ENCODE measurements around the gene UBALD1. TPM values are rescaled to one million over a fixed set of nuclear protein-coding genes. Genes with fewer than 3 reads are reported as not detected.

UBALD1 gene
- polyA plus RNA-seq, 3 donors = 2.2 to 19.2 (median 2.8) TPM

DNA sequence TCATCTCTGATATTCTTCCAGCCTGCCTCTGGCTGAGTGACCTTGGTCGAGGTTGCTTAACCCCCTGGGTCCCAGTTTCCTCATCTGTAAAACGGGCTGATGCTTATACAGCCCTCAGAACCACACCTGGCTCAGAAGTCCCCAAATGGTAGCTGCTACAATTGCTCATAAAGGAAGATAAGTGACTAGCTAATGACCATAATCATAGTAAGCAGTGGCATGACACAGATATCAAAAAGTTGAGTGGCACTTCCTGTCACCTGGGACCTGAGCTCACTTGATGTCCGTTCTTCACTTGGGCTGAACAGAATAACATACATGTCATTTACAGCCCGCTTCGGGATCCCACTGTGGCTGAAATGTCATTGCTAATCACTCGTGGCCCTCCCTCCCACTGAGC, 11.7 kb upstream of the UBALD1 start:
- TF ChIP-seq, protein P1, sequence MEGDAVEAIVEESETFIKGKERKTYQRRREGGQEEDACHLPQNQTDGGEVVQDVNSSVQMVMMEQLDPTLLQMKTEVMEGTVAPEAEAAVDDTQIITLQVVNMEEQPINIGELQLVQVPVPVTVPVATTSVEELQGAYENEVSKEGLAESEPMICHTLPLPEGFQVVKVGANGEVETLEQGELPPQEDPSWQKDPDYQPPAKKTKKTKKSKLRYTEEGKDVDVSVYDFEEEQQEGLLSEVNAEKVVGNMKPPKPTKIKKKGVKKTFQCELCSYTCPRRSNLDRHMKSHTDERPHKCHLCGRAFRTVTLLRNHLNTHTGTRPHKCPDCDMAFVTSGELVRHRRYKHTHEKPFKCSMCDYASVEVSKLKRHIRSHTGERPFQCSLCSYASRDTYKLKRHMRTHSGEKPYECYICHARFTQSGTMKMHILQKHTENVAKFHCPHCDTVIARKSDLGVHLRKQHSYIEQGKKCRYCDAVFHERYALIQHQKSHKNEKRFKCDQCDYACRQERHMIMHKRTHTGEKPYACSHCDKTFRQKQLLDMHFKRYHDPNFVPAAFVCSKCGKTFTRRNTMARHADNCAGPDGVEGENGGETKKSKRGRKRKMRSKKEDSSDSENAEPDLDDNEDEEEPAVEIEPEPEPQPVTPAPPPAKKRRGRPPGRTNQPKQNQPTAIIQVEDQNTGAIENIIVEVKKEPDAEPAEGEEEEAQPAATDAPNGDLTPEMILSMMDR (IDR thresholded peaks at IDR 0.05) = no peak
- Mint-ChIP-seq H3K36me3 (peaks cover 4 to 16% of the 10 kb centered on the region in 2 donors), H3K4me1 (peaks cover 58% of the 10 kb centered on the region), H3K27me3 (ENCODE audit: low read depth in 3 of 3) (no peaks in the 10 kb centered on the region), H3K27ac (peak overlapping the region; percentile 62 to 100 (median 100)), H3K9me3 (peaks cover 0 to 2% (median 0%) of the 10 kb centered on the region in 7 donors), H3K4me3 (peak overlapping the region; percentile 100)
- Histone ChIP-seq H3K36me3 (replicated peaks in 1 of 2; ENCODE audit: control insufficient read depth in 1 of 2, insufficient read depth in 2 of 2, low read length in 2 of 2) (peaks cover 0 to 8% of the 10 kb centered on the region in 2 donors), H4K20me1 (ENCODE audit: insufficient read depth, low read length) (peaks cover 55% of the 10 kb centered on the region), H3K79me2 (ENCODE audit: insufficient read depth, low read length) (peaks cover 68% of the 10 kb centered on the region), H3K4me1 (ENCODE audit: control insufficient read depth in 1 of 2, insufficient read depth in 2 of 2, low read length in 2 of 2) (peaks cover 42 to 58% of the 10 kb centered on the region in 2 donors), H3K4me2 (replicated peaks; ENCODE audit: extremely low read depth, low read length, poor library complexity, severe bottlenecking) (peak overlapping the region; percentile 85), H3K27ac (ENCODE audit: low read depth in 1 of 2, low read length in 2 of 2) (peak overlapping the region; percentile 94 to 98), H3K9me3 (replicated peaks in 1 of 2; ENCODE audit: control insufficient read depth in 1 of 2, insufficient read depth in 1 of 2, low read length in 2 of 2) (no peaks in the 10 kb centered on the region), H3K9ac (ENCODE audit: insufficient read depth, low read length, poor library complexity, severe bottlenecking) (peak overlapping the region; percentile 100), H2AFZ (ENCODE audit: insufficient read depth, low read depth, low read length, poor library complexity, severe bottlenecking) (no peak overlapping the region), H3K4me3 (replicated peaks in 1 of 3; ENCODE audit: low read depth in 2 of 3, low read length in 3 of 3) (peak overlapping the region in 1 of 3 experiments; percentile 96), H3K27me3 (ENCODE audit: control insufficient read depth in 2 of 2, insufficient read depth in 2 of 2, low read length in 2 of 2) (no peaks in the 10 kb centered on the region)
- no peak for DNase-seq
- 63% methylated on average over 4 of the region's 6 CpGs for WGBS (ENCODE audit: insufficient coverage)
- intact Hi-C loops (cut with micrococcal nuclease) = loop anchor here (5.0 to 10.0 kb wide), 3 partner anchors 36 to 152 kb away; partner anchors contain the start of genes HMOX2 (in 1 of the 2), NMRAL1 (in 1 of the 2) and NUDT16L1 (in 1 of the 2)

- H3K9me3 ChIP-seq (replicated peaks in 1 of 2; ENCODE audit: control insufficient read depth in 1 of 2, insufficient read depth in 1 of 2, low read length in 2 of 2) = no peaks in the 10 kb centered on the region
- peaks cover 38 to 51% of the 10 kb centered on the region in 2 donors for H3K4me1 ChIP-seq (ENCODE audit: control insufficient read depth in 1 of 2, insufficient read depth in 2 of 2, low read length in 2 of 2)
- Mint-ChIP-seq H3K9me3 (no peaks in the 10 kb centered on the region), H3K27ac (peak overlapping the region; percentile 99 to 100 (median 100)), H3K4me3 (peak overlapping the region; percentile 100), H3K36me3 (peaks cover 4 to 16% of the 10 kb centered on the region in 2 donors), H3K4me1 (peaks cover 51% of the 10 kb centered on the region), H3K27me3 (ENCODE audit: low read depth in 3 of 3) (no peaks in the 10 kb centered on the region)
- H3K9ac ChIP-seq (ENCODE audit: insufficient read depth, low read length, poor library complexity, severe bottlenecking) = peak overlapping the region; percentile 100
- H3K4me2 ChIP-seq (replicated peaks; ENCODE audit: extremely low read depth, low read length, poor library complexity, severe bottlenecking) = peak overlapping the region; percentile 85
- 2% methylated on average over 7 of the region's 11 CpGs for WGBS (ENCODE audit: insufficient coverage)
- peak overlapping the region; percentile 94 to 98 for H3K27ac ChIP-seq (ENCODE audit: low read depth in 1 of 2, low read length in 2 of 2)
- H3K27me3 ChIP-seq (ENCODE audit: control insufficient read depth in 2 of 2, insufficient read depth in 2 of 2, low read length in 2 of 2) = no peaks in the 10 kb centered on the region
- intact Hi-C loops (cut with micrococcal nuclease) = loop anchor here (5.0 to 10.0 kb wide), 3 partner anchors 37 to 151 kb away; partner anchors contain the start of genes HMOX2 (in 1 of the 2), NMRAL1 (in 1 of the 2) and NUDT16L1 (in 1 of the 2)
- TF ChIP-seq, protein P1 (IDR thresholded peaks at IDR 0.05) = no peak
- peak overlapping the region; percentile 61 to 96 (median 87) for H3K4me3 ChIP-seq (replicated peaks in 1 of 3; ENCODE audit: low read depth in 2 of 3, low read length in 3 of 3)
- no peak for DNase-seq
- peaks cover 48% of the 10 kb centered on the region for H4K20me1 ChIP-seq (ENCODE audit: insufficient read depth, low read length)
- H2AFZ ChIP-seq (ENCODE audit: insufficient read depth, low read depth, low read length, poor library complexity, severe bottlenecking) = peak overlapping the region; percentile 65
- peaks cover 60% of the 10 kb centered on the region for H3K79me2 ChIP-seq (ENCODE audit: insufficient read depth, low read length)
- peaks cover 0 to 8% of the 10 kb centered on the region in 2 donors for H3K36me3 ChIP-seq (replicated peaks in 1 of 2; ENCODE audit: control insufficient read depth in 1 of 2, insufficient read depth in 2 of 2, low read length in 2 of 2)
These were observed 11.0 kb upstream of the UBALD1 start for GRCh38 chr16:4625560-4626159.

Measured in CD14-positive monocyte (primary cell).